HG02571 (cell line): ENCODE data around the gene ZFP36L1.
A peak's percentile ranks its signal among the peaks of the same experiment; 100 is the strongest.

Experiments
- ATAC-seq: cut with Tn5 transposase; IDR thresholded peaks from one replicate; pipeline ENCODE4 v1.9.1; 2021; ENCODE audit warnings: mild to moderate bottlenecking, moderate library complexity; ENCODE audit not compliant: unreplicated experiment

Gene ZFP36L1

GRCh38 chr14:68792979-68793733, at the start of gene ZFP36L1:
Gene ZFP36L1, minus strand, starts transcription at chr14:68793067. Its CDS starts 129 bp downstream, at chr14:68792938.
- ATAC-seq: peak; percentile 37

- no peak for ATAC-seq
Observed at GRCh38 chr14:68842298-68842697, 49.4 kb upstream of the ZFP36L1 start.

DNA sequence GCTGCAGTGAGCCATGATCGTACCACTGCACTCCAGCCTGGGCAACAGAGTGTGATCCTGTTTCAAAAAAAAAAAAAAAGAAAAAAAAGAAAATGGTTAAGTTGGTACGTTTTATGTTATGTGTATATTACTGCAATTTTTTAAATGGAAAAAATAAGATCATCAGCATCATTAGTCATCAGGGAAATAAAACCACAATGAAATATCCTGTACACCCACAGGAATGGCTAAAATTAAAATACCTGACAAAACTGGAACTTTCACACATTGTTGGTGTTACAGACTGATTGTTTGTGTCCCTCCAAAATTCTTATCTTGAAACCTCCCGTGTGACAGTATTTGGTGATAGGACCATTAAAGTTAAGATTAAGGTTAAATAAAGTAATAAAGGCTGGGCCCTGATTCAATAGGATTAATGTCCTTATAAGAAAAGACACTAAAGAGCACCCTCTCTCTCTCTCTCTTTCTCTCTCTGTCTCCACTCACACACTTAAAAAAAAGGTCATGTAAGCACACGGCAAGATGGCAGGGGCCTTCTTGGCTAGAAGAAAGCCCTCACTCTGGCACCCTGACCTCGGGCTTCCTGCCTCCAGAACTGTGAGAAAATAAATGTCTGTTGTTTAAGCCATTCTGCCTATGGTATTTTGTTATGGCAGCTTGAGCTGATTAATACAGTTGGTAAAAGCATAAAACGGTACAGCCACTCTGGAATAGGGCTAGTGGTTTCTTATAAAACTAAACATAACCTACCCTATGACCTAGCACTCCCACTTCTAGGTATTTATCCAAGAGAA, 48.3 kb upstream of the ZFP36L1 start:
- no peak for ATAC-seq

GRCh38 chr14:68840454-68840853, 47.6 kb upstream of the ZFP36L1 start:
- ATAC-seq: no peak

DNA sequence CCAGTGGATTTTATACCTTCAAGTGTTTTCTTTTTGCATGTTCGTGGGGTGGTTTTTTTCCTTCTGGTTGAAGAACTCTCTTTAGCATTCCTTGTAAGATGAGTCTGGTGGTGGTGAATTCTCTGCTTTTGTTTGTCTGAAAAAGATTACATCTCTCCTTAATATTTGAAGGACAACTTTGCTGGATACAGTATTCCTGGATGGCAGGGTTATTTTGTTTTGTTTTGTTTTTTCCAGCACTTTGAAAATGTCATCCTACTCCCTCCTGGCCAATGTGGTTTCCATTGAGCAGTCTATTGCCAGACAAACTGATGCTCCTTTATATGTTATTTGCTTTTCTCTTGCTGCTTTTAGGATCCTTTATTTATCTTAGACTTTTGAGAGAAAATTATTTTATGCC, 43.2 kb upstream of the ZFP36L1 start:
- ATAC-seq: no peak

GRCh38 chr14:68834816-68835215, 41.9 kb upstream of the ZFP36L1 start:
- ATAC-seq: no peak

- no peak for ATAC-seq
Observed at GRCh38 chr14:68828698-68829097, 35.8 kb upstream of the ZFP36L1 start.

- ATAC-seq: no peak
Observed at GRCh38 chr14:68825729-68826128, 32.9 kb upstream of the ZFP36L1 start.

GRCh38 chr14:68824517-68825347, 31.9 kb upstream of the ZFP36L1 start:
- no peak for ATAC-seq

DNA sequence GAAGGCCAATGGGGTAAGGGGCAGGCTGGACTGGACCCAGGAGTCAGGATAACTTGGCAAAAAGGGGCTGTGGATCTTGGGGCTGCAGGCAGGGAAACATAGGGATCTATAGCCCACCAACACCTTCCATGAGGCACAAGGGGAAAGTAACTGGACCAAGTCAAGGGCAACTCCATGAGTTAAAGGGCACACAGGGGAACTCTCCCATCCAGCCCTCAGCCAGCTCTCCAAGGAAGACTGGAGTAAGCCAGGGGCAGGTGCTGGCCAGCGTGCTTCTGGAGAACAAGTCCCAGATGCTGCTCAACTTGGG, 31.3 kb upstream of the ZFP36L1 start:
- no peak for ATAC-seq

DNA sequence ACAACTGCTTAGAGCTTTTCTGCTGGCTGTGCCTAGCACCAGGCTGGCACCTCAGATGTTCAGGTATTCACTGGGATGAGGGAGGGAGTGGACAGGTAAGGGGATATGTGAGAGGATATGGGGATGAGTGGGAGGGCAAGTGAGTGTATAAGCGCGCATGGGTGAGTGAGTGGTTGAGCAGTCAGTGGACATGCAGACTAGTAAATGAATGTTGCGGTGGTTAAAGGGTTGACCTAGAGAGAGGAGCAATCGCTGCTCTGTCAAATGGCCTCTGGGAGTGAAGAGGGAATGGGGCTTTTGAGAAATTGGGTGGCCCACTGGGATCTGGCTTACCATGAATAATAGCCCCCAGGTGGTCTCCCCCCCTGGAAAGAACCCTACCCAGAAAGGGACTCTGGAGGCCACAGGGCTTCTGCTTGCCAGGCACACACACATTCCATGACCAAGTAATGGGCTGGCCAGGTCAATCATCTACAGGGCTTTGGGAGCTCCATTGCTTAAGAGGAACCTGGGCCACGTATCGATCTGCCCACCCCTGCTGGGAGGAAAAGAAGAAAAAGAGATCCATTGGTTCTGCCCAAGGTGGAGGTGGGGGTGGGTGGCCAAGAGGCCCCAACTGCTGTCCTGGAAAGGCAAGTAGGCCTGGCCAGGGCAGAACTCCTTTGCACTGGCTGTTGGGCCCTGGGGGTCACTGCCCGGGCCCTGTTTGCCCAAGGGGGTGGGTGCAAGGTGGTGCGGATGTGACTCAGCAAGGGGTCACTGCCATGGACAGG, 30.8 kb upstream of the ZFP36L1 start:
- no peak for ATAC-seq

DNA sequence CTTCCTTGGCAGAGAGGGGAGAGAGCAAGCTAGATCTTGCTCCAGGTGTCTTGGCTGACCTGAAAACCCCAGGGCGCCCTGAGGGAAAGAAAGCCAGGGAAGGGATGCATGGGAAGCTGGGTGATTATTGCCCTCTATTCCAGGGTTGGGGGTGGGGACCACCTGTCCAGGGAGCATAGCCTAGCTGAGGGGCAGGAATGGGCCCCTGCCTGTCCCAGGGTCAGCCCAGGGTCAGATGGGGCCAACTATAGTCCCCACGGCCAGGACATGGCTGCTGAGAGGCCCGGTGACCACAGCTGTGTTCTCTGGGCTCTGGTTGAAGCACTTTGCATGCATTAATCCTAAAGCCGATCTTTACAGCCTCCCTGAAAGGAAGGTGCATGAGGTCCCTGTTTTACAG, 30.1 kb upstream of the ZFP36L1 start:
- ATAC-seq: no peak

- ATAC-seq: peak; percentile 56
Observed at GRCh38 chr14:68822132-68822651, 29.3 kb upstream of the ZFP36L1 start.

GRCh38 chr14:68820999-68821683, 28.3 kb upstream of the ZFP36L1 start:
- ATAC-seq: peak; percentile 31

DNA sequence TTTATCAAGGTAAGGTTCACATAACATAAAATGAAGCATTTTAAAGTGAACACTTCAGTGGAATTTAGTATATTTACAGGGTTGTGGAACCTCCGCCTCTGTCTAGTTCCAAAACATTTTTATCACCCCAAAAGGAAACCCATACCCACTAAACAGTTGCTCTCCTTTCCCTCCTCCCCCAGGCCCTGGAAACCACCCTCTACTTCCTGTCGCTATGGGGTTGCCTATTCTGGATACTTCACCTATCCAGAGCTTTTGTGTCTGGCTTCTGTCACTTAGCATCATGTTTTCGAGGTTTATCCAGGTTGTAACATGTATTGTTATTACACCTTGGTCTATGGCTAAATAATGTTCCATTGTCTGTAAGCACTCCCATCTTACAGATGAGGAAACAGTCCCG, 27.7 kb upstream of the ZFP36L1 start:
- no peak for ATAC-seq

DNA sequence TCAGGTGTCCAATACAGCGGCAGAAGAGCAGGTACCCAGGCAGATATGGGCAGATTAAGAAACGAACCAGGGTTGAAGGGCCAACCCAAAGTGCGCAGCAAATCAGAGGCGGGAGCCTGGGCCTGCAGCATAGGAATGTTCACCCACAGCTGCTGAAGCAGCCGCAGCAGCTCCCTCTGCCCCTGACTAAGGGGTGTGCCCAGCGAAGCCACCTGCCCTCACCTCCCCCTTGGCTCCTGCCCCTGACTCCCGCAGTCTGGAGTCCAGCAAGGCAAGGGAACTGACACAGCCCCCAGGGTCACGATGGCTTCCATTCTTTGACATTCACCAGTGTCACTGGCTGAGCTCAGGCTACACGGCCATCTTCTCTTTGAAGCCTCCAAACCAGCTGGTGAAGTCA, 27.3 kb upstream of the ZFP36L1 start:
- no peak for ATAC-seq

DNA sequence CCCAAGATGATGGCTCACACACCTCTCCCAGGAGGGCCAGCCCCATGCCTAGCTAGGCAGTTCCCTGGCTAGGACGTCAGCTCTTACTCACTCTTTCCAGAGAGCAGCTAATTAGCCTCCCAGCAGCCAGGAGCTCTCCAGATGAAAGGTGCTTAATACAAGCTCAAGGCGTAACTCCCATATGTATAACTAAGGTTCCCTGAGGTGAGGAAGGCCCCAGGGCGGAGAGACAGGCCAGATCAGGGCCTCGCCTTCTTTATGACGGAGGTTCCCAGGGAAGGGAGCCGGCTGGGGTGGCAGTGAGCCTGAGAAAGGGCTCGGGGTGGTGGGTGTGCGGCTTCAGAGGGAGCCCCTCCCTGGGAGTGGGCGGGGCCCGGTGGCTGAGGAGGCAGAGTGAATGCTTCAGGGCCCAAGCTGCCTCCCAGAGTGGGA, 26.4 kb upstream of the ZFP36L1 start:
- ATAC-seq: no peak

DNA sequence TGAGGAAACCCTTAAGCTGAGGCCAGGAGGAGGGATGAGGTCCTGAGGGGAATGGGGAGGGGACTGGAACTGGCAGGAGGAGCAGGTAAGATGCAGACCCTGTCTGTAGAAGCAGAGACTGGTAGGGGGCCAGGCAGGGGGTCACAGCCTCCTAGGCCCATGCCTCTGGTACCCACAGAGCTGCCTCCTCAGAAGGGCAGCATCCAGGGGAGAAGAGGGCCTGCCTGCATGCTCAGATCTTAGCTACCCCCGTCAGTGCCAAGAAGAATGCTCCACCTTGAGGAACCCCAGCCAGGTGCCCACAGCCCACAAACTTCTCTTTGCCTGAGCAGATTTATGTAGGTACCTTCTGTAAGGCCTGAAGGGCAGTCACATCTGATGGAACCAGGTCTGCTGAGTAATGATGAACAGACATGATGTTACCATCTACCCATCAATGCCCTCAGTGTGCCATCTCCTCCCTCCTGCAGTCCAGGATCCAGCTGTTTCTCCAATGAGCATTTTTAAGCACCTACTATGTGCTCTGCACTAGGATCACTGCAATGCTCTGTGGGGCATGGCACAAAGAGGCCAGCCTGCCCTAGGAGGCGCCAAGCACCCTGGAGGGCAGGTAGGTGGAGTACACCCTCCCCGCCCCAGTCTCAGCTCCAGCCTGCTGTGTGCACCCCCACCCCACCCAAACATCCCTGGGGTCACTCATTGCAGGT, 24.8 kb upstream of the ZFP36L1 start:
- ATAC-seq: no peak

DNA sequence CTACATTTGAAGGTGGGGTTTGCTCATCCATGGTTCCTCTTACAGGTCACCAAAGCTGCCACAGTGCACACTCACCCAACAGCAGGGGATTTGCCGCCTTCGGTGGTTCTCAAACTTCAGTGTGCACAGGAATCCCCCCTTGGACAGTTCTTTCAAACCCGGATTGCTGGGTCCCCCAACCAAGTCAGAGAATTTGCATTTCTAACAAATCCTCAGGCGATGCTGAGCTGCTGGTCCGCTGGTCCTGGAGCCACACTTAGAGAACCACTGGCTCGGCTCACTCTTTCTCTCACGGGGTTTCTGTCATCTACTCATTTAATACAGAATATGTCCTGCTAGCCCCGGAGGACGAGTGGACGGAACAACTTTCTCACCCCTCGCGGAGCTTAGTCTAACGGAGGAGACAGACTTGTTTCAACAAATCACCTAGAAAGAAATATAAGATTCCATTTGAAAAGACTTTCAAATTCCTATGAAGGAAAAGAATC, 24.1 kb upstream of the ZFP36L1 start:
- no peak for ATAC-seq
